SK-N-SH (cell line): Measurements from ENCODE around the gene NPC1L1. TPM values are rescaled to one million over a fixed set of nuclear protein-coding genes. Genes with fewer than 3 reads are reported as not detected.

Experiments used
- CTCF ChIA-PET: fragments of 300-600, 350-600 bp; formaldehyde crosslinking; extraction: SDS; loops from one replicate; lab custom pipeline; 2021; lab: Yijun Ruan, JAX
- POLR2A ChIA-PET: fragments of 350-600 bp; sonication (Branson Sonifier 250); formaldehyde crosslinking; extraction: SDS; loops from one replicate; lab custom pipeline; 2020; ENCODE audit warnings: antibody characterized with exemption, inconsistent platforms; lab: Yijun Ruan, JAX
- DNase-seq: peaks from one replicate; pipeline ENCODE4 v3.0.0; 2012
- H2AFZ ChIP-seq: fragments of 200-600 bp; sonication (generic); 2 replicates; pipeline ENCODE4 v1.8.1; 2016; ENCODE audit warnings: antibody characterized with exemption, mild to moderate bottlenecking, low read depth
- H3F3A ChIP-seq: fragments of 200-600 bp; sonication (generic); replicated peaks from 2 replicates; pipeline ENCODE3; 2016; ENCODE audit warnings: antibody characterized with exemption, mild to moderate bottlenecking; ENCODE audit not compliant: insufficient read depth
- H3K27ac ChIP-seq, 2 experiments: fragments of 200-500 bp in 1 of 2; fragments of 200-600 bp in 1 of 2; sonication (Bioruptor generic) in 1 of 2; sonication (generic), shearing (Covaris generic) in 1 of 2; 2 replicates each; pipeline versions ENCODE4 v1.5.1 to v1.6.1; 2014 to 2016; ENCODE audit warnings: low read depth in 2 of 2, inconsistent platforms in 1 of 2, low read length in 1 of 2, mild to moderate bottlenecking in 1 of 2, mixed read lengths in 1 of 2
- H3K27me3 ChIP-seq: fragments of 200-600 bp; sonication (generic), shearing (Covaris generic); 2 replicates; pipeline ENCODE4 v1.6.1; 2016; ENCODE audit warnings: mixed run types; ENCODE audit not compliant: insufficient read depth
- H3K36me3 ChIP-seq, 2 experiments: fragments of 200-500 bp in 1 of 2; fragments of 200-600 bp in 1 of 2; sonication (Bioruptor generic) in 1 of 2; sonication (generic) in 1 of 2; replicated peaks in 1 of 2; 2 replicates each; pipeline versions ENCODE3 to v1.5.1; 2014 to 2016; ENCODE audit warnings: low read length in 1 of 2, mild to moderate bottlenecking in 1 of 2; ENCODE audit not compliant: insufficient read depth in 2 of 2, control insufficient read depth in 1 of 2
- H3K4me1 ChIP-seq, 2 experiments: fragments of 200-500 bp in 1 of 2; fragments of 200-600 bp in 1 of 2; sonication (Bioruptor generic) in 1 of 2; sonication (generic), shearing (Covaris generic) in 1 of 2; 2 replicates each; pipeline versions ENCODE4 v1.5.1 to v1.6.1; 2014 to 2016; ENCODE audit warnings: low read depth in 1 of 2, low read length in 1 of 2, mixed run types in 1 of 2; ENCODE audit not compliant: insufficient read depth in 2 of 2, control insufficient read depth in 1 of 2
- H3K4me2 ChIP-seq: fragments of 200-600 bp; sonication (generic), shearing (Covaris generic); 2 replicates; pipeline ENCODE4 v1.6.1; 2017; ENCODE audit warnings: mixed run types
- H3K4me3 ChIP-seq, 2 experiments: fragments of 200-500 bp in 1 of 2; fragments of 200-600 bp in 1 of 2; sonication (Bioruptor generic) in 1 of 2; sonication (generic), shearing (Covaris generic) in 1 of 2; 2 replicates each; pipeline versions ENCODE4 v1.5.1 to v1.8.1; 2014 to 2016; ENCODE audit warnings: low read depth in 2 of 2, inconsistent platforms in 1 of 2, low read length in 1 of 2, mild to moderate bottlenecking in 1 of 2, mixed read lengths in 1 of 2, moderate library complexity in 1 of 2
- H3K79me2 ChIP-seq: fragments of 200-600 bp; sonication (generic); 2 replicates; pipeline ENCODE4 v1.8.1; 2017; ENCODE audit warnings: mild to moderate bottlenecking; ENCODE audit not compliant: insufficient read depth
- H3K9ac ChIP-seq: fragments of 200-600 bp; sonication (generic); 2 replicates; pipeline ENCODE4 v1.6.1; 2017; ENCODE audit warnings: mixed run types
- H3K9me2 ChIP-seq: fragments of 200-600 bp; sonication (generic); 2 replicates; pipeline ENCODE4 v1.6.1; 2017; ENCODE audit warnings: mixed run types
- H3K9me3 ChIP-seq: fragments of 200-600 bp; sonication (generic); 2 replicates; pipeline ENCODE4 v1.6.1; 2017; ENCODE audit warnings: mixed run types, mild to moderate bottlenecking, moderate library complexity
- H4K20me1 ChIP-seq: fragments of 200-600 bp; sonication (generic); 2 replicates; pipeline ENCODE4 v1.6.1; 2017; ENCODE audit warnings: mild to moderate bottlenecking, mixed run types; ENCODE audit not compliant: insufficient read depth
- CHD2 ChIP-seq: fragments of 150-350 bp; IDR thresholded peaks from 2 replicates; pipeline ENCODE4 v1.6.1; 2018; ENCODE audit warnings: low read length; ENCODE audit not compliant: partially characterized antibody
- ELF1 ChIP-seq: IDR thresholded peaks from 2 replicates; pipeline ENCODE4 v1.4.0; 2012
- EZH2phosphoT487 ChIP-seq: fragments of 200-600 bp; sonication (generic); IDR thresholded peaks from 2 replicates; pipeline ENCODE4 v1.6.1; 2017; ENCODE audit warnings: low read depth, mixed run types, mild to moderate bottlenecking, antibody characterized with exemption, moderate library complexity, borderline replicate concordance
- FOSL2 ChIP-seq: IDR thresholded peaks from 2 replicates; pipeline ENCODE4 v1.4.0; 2012; ENCODE audit warnings: low read depth, mild to moderate bottlenecking, moderate library complexity, borderline replicate concordance
- FOXJ3 ChIP-seq: sonication (generic); formaldehyde crosslinking; IDR thresholded peaks from 2 replicates; pipeline ENCODE4 v1.5.1; 2020; ENCODE audit warnings: mild to moderate bottlenecking, missing genetic modification reagents
- FOXM1 ChIP-seq: IDR thresholded peaks from 2 replicates; pipeline ENCODE4 v1.4.0; 2012; ENCODE audit warnings: low read depth, mild to moderate bottlenecking
- GATA2 ChIP-seq: sonication (generic); formaldehyde crosslinking; IDR thresholded peaks from 2 replicates; pipeline ENCODE4 v1.5.0; 2020; ENCODE audit warnings: mild to moderate bottlenecking, missing genetic modification reagents
- IRF3 ChIP-seq: fragments of 150-350 bp; IDR thresholded peaks from 2 replicates; pipeline ENCODE4 v1.6.1; 2016; ENCODE audit warnings: mild to moderate bottlenecking, low read depth, low read length
- JUND ChIP-seq: IDR thresholded peaks from 2 replicates; pipeline ENCODE4 v1.4.0; 2012
- MXI1 ChIP-seq: IDR thresholded peaks from 2 replicates; pipeline ENCODE4 v1.6.1; 2012; ENCODE audit warnings: mild to moderate bottlenecking, low read depth, low read length, improper control_type of control experiment
- NRF1 ChIP-seq: IDR thresholded peaks from 2 replicates; pipeline ENCODE4 v1.6.1; 2012; ENCODE audit warnings: low read depth, mild to moderate bottlenecking, low read length
- PBX3 ChIP-seq: IDR thresholded peaks from 2 replicates; pipeline ENCODE4; 2012
- POLR2AphosphoS5 ChIP-seq: IDR thresholded peaks from 2 replicates; pipeline ENCODE4 v1.6.1; 2012; ENCODE audit warnings: low read depth, low read length
- RAD21 ChIP-seq: IDR thresholded peaks from 2 replicates; pipeline ENCODE4 v1.6.1; 2012; ENCODE audit warnings: mild to moderate bottlenecking, low read length
- RFX5 ChIP-seq: IDR thresholded peaks from 2 replicates; pipeline ENCODE4 v1.6.1; 2012; ENCODE audit warnings: mild to moderate bottlenecking, improper control_type of control experiment, low read length
- SIN3A ChIP-seq: IDR thresholded peaks from 2 replicates; pipeline ENCODE4 v1.6.1; 2012; ENCODE audit warnings: low read depth, mild to moderate bottlenecking, low read length, moderate library complexity, borderline replicate concordance
- TAF1 ChIP-seq: IDR thresholded peaks from 2 replicates; pipeline ENCODE4 v1.6.1; 2012; ENCODE audit warnings: low read depth, mild to moderate bottlenecking, low read length, moderate library complexity, borderline replicate concordance
- TCF12 ChIP-seq: IDR thresholded peaks from 2 replicates; pipeline ENCODE4 v1.4.0; 2012
- USF1 ChIP-seq: IDR thresholded peaks from 2 replicates; pipeline ENCODE4 v1.4.0; 2012; ENCODE audit warnings: low read depth, borderline replicate concordance
- USF2 ChIP-seq: fragments of 150-350 bp; IDR thresholded peaks from 2 replicates; pipeline ENCODE4 v1.6.1; 2017; ENCODE audit warnings: antibody characterized with exemption, low read length, low read depth, borderline replicate concordance
- WGBS: methylation state at CpG from one replicate; pipeline ENCODE4 v1.1.6; 2017; ENCODE audit warnings: low lambda C conversion rate; 5-methylcytosine and 5-hydroxymethylcytosine counted together
- polyA plus RNA-seq, 3 experiments: library from polyadenylated mRNA; depleted of rRNA; stranded (reverse); fragments of >200 nt; gene quantifications; 2 replicates each; pipeline ENCODE4 v1.2.3, GENCODE V29; 2012

NPC1L1 gene
- polyA plus RNA-seq, 1 of the 3 experiments (the other 2 are of a cell fraction), result not detected

- DNase-seq, result no peak
- Histone ChIP-seq H3K9ac (no peak overlapping the region), H3K27ac (no peak overlapping the region), H3K4me1 (peaks cover 10 to 22% of the 10 kb centered on the region in 2 experiments; a peak in 3 of 4 replicates), H3K36me3 (peaks cover 49 to 53% of the 10 kb centered on the region in 2 experiments), H3K4me2 (no peak overlapping the region; the same call in 1 of the 2 replicates), H4K20me1 (no peaks in the 10 kb centered on the region; the same call in 1 of the 2 replicates), H3F3A (no peaks in the 10 kb centered on the region), H2AFZ (no peak overlapping the region), H3K79me2 (peaks cover 87% of the 10 kb centered on the region), H3K9me2 (no peaks in the 10 kb centered on the region), H3K9me3 (peaks cover 15% of the 10 kb centered on the region), H3K27me3 (no peaks in the 10 kb centered on the region), H3K4me3 (no peak overlapping the region)
- WGBS, result 94% methylated on average over 1 of the region's 1 CpG
- ChIA-PET POLR2A (no interaction called here), CTCF (interaction anchor here (1.2 to 1.8 kb wide), 4 partner anchors 9 to 272 kb away, joined by 3 to 6 read pairs (median 4); no protein-coding TSS in a partner anchor)
- TF ChIP-seq FOXJ3 (no peak), FOSL2 (no peak), EZH2phosphoT487 (no peak), TCF12 (no peak), RAD21 (no peak), TAF1 (no peak), MXI1 (no peak), POLR2AphosphoS5 (no peak), CHD2 (no peak), USF2 (no peak), FOXM1 (no peak), USF1 (no peak), NRF1 (no peak), JUND (no peak), GATA2 (CRISPR knock-in tag) (no peak), PBX3 (no peak), SIN3A (no peak), ELF1 (no peak), RFX5 (no peak), IRF3 (no peak)
Observed at GRCh38 chr7:44486693-44487092, 54.4 kb downstream of the NPC1L1 start.
